ENCODE data around the gene TNNT1. TPM values are rescaled to one million over a fixed set of nuclear protein-coding genes. Genes with fewer than 3 reads are reported as not detected.
A peak's percentile ranks its signal among the peaks of the same experiment; 100 is the strongest.

The TNNT1 gene
- total RNA-seq, 2 donors from 2014 or later, result not detected

GRCh38 chr19:55178781-55179599, 30.0 kb upstream of the TNNT1 start:
- Histone ChIP-seq H3K4me3 (peak overlapping the region; percentile 65), H3K36me3 (no peaks in the 10 kb centered on the region), H3K27ac (no peak overlapping the region), H3K27me3 (replicated peaks; ENCODE audit: insufficient read depth) (peaks cover 21% of the 10 kb centered on the region), H3K9me3 (no peaks in the 10 kb centered on the region), H3K4me1 (ENCODE audit: control insufficient read depth in 1 of 2, low read depth in 2 of 2) (peaks cover 10 to 14% of the 10 kb centered on the region in 2 donors)
- no peak for DNase-seq (ENCODE audit: low spot score)
- no peak for ATAC-seq (ENCODE audit: insufficient number of reproducible peaks, low FRiP score, low read depth)
- TF ChIP-seq CTCF (IDR thresholded peaks at IDR 0.05), result no peak

DNA sequence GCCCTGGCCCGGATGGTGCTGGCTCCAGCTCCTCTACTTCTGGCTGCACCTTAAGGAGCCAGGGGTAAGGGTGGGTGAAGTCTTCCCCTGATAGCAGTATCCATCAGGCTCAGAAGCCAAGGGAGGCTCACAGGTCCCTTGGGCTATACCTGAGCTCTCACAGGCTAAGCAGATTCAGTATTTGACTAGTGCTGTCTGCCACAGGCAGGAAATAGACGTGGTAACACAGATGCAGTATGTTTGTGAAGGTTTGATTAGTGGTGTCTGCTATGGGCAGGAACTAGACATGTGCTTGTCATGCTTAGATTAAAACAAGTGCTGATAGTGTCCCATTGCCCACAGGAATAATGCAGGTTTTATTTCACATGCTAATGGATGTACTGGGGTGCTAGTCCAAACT, 27.1 kb upstream of the TNNT1 start:
- TF ChIP-seq CTCF (IDR thresholded peaks at IDR 0.05), result no peak
- H3K36me3 ChIP-seq, result no peaks in the 10 kb centered on the region
- no peak overlapping the region for H3K4me3 ChIP-seq
- peaks cover 10 to 22% of the 10 kb centered on the region in 2 donors for H3K4me1 ChIP-seq (ENCODE audit: control insufficient read depth in 1 of 2, low read depth in 2 of 2)
- ATAC-seq (ENCODE audit: insufficient number of reproducible peaks, low FRiP score, low read depth) (no peak), DNase-seq (ENCODE audit: low spot score) (no peak)
- no peaks in the 10 kb centered on the region for H3K9me3 ChIP-seq
- peaks cover 29% of the 10 kb centered on the region for H3K27me3 ChIP-seq (replicated peaks; ENCODE audit: insufficient read depth)
- H3K27ac ChIP-seq, result no peak overlapping the region

DNA sequence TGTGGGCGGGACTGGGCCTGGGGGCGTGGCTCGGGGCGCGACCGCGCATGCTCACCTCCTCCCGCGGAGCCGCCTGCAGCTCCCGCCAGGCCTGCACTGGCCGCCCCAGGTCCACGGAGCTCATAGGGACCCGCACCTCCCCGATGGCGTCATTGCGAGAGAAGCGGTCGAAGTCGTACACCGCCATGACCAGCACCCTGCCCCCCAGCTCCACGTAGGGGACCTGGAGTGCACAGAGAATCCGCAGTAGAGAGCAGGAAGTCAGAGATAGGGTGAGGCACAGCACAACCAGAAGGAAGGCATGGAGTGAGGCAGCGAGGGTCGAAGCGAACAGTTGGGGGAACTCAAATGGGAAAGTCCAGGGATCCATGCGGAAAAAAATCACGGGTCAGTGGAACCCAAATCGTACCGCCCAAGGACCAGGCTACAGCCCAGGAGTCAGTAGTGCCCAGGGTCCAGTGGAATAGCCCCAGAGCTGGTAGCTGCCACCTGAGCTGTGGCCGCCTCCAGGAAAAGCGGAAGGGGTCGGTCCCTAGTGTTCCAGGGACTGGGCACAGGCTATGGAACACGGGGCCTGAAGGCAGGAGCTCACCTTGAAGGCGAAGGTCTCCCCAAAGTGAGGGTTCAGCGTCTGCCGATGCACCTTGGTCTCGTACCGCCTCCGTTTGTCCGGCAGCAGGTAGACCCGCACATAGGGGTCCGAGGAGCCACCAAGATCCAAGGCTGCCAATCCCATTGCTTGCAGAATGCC, 26.3 kb upstream of the TNNT1 start:
- Histone ChIP-seq H3K4me3 (no peak overlapping the region), H3K9me3 (no peaks in the 10 kb centered on the region), H3K4me1 (ENCODE audit: control insufficient read depth in 1 of 2, low read depth in 2 of 2) (peaks cover 10 to 22% of the 10 kb centered on the region in 2 donors), H3K27ac (no peak overlapping the region), H3K27me3 (replicated peaks; ENCODE audit: insufficient read depth) (peaks cover 29% of the 10 kb centered on the region), H3K36me3 (no peaks in the 10 kb centered on the region)
- ATAC-seq (ENCODE audit: insufficient number of reproducible peaks, low FRiP score, low read depth) (no peak), DNase-seq (ENCODE audit: low spot score) (no peak)
- no peak for TF ChIP-seq CTCF (IDR thresholded peaks at IDR 0.05)

- Histone ChIP-seq H3K9me3 (no peaks in the 10 kb centered on the region), H3K27ac (no peak overlapping the region), H3K4me1 (ENCODE audit: control insufficient read depth in 1 of 2, low read depth in 2 of 2) (peaks cover 8 to 19% of the 10 kb centered on the region in 2 donors), H3K4me3 (no peak overlapping the region), H3K27me3 (replicated peaks; ENCODE audit: insufficient read depth) (peaks cover 29% of the 10 kb centered on the region), H3K36me3 (no peaks in the 10 kb centered on the region)
- TF ChIP-seq CTCF (IDR thresholded peaks at IDR 0.05), result no peak
- ATAC-seq (ENCODE audit: insufficient number of reproducible peaks, low FRiP score, low read depth), result no peak
- DNase-seq (ENCODE audit: low spot score), result no peak
These were observed 25.6 kb upstream of the TNNT1 start for GRCh38 chr19:55174425-55175116.

All from thoracic aorta (tissue), 2 donors.